ENCODE results near the gene XNDC1N. TPM values are rescaled to one million over a fixed set of nuclear protein-coding genes. Genes with fewer than 3 reads are reported as not detected.

XNDC1N gene
- total and polyA plus RNA-seq, 2 experiments from 2014 or later: 11.0 to 13.0 TPM

DNA sequence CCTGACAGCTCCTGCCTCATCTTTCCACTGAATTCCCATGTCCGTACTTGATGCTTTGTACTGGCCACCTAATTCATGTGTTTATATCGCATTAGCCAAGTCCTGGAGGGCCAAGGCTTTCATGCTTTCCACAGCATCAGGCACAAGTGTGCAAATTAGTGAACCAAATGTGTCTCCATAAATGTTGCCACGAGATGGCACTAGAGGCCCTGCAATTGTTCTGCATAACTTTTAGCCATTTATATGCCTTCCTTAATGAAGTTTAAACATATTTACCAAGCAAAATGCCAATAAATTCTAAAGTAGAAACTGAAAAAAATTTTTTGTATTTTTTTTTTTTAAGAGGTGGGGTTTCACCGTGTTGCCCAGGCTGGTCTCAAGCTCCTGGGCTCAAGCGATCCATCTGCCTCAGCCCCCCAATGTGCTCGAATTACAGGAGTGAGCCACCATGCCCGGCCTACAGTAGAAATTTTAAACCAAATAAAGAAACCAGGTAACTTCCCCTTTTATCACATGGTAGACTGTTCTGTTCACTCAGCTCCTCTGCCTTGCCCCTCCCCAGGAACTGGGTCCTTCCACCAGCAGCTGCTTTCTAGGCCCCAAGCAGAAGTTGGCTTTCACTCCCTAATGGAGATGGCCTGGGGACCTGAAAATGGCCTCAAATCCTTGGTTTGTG is 49.5 kb upstream of the XNDC1N start (continued):
- TF ChIP-seq, protein P1, sequence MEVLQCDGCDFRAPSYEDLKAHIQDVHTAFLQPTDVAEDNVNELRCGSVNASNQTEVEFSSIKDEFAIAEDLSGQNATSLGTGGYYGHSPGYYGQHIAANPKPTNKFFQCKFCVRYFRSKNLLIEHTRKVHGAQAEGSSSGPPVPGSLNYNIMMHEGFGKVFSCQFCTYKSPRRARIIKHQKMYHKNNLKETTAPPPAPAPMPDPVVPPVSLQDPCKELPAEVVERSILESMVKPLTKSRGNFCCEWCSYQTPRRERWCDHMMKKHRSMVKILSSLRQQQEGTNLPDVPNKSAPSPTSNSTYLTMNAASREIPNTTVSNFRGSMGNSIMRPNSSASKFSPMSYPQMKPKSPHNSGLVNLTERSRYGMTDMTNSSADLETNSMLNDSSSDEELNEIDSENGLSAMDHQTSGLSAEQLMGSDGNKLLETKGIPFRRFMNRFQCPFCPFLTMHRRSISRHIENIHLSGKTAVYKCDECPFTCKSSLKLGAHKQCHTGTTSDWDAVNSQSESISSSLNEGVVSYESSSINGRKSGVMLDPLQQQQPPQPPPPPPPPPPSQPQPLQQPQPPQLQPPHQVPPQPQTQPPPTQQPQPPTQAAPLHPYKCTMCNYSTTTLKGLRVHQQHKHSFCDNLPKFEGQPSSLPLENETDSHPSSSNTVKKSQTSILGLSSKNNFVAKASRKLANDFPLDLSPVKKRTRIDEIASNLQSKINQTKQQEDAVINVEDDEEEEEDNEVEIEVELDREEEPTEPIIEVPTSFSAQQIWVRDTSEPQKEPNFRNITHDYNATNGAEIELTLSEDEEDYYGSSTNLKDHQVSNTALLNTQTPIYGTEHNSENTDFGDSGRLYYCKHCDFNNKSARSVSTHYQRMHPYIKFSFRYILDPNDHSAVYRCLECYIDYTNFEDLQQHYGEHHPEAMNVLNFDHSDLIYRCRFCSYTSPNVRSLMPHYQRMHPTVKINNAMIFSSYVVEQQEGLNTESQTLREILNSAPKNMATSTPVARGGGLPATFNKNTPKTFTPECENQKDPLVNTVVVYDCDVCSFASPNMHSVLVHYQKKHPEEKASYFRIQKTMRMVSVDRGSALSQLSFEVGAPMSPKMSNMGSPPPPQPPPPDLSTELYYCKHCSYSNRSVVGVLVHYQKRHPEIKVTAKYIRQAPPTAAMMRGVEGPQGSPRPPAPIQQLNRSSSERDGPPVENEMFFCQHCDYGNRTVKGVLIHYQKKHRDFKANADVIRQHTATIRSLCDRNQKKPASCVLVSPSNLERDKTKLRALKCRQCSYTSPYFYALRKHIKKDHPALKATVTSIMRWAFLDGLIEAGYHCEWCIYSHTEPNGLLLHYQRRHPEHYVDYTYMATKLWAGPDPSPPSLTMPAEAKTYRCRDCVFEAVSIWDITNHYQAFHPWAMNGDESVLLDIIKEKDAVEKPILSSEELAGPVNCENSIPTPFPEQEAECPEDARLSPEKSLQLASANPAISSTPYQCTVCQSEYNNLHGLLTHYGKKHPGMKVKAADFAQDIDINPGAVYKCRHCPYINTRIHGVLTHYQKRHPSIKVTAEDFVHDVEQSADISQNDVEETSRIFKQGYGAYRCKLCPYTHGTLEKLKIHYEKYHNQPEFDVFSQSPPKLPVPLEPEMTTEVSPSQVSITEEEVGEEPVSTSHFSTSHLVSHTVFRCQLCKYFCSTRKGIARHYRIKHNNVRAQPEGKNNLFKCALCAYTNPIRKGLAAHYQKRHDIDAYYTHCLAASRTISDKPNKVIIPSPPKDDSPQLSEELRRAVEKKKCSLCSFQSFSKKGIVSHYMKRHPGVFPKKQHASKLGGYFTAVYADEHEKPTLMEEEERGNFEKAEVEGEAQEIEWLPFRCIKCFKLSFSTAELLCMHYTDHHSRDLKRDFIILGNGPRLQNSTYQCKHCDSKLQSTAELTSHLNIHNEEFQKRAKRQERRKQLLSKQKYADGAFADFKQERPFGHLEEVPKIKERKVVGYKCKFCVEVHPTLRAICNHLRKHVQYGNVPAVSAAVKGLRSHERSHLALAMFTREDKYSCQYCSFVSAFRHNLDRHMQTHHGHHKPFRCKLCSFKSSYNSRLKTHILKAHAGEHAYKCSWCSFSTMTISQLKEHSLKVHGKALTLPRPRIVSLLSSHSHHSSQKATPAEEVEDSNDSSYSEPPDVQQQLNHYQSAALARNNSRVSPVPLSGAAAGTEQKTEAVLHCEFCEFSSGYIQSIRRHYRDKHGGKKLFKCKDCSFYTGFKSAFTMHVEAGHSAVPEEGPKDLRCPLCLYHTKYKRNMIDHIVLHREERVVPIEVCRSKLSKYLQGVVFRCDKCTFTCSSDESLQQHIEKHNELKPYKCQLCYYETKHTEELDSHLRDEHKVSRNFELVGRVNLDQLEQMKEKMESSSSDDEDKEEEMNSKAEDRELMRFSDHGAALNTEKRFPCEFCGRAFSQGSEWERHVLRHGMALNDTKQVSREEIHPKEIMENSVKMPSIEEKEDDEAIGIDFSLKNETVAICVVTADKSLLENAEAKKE (CRISPR knock-in tag; IDR thresholded peaks at IDR 0.05): no peak

DNA sequence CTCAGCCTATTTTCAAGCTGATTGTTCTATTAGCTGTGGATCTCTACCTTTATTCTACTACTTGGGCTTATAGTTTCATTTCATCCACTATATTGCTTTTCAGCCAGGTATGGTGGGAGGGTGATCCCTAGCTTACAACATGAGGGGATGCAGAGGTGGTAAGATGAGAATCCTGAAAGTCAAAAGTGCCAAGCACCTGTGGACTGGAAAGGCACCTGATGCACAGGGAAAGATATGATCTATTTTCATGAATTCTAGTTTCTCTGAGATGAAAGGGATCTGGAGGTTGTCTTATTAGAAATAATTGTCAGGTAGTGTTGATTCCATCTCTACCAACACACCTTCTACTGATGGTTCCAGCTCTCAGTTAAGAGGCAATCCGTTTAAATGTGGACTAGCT is 48.7 kb upstream of the XNDC1N start:
- peaks cover 2% of the 10 kb centered on the region for H3K27me3 Mint-ChIP-seq (ENCODE audit: insufficient read depth, low read depth, poor library complexity)
- Histone ChIP-seq H3K4me1 (ENCODE audit: insufficient read depth) (no peaks in the 10 kb centered on the region), H3K4me3 (no peak overlapping the region), H4K20me1 (replicated peaks; ENCODE audit: insufficient read depth) (peaks cover 18% of the 10 kb centered on the region), H3K27me3 (ENCODE audit: insufficient read depth) (no peaks in the 10 kb centered on the region), H3K9me2 (ENCODE audit: insufficient read depth) (no peaks in the 10 kb centered on the region), H3K79me2 (replicated peaks; ENCODE audit: insufficient read depth) (peaks cover 15% of the 10 kb centered on the region), H2AFZ (no peak overlapping the region), H3K36me3 (ENCODE audit: insufficient read depth) (no peaks in the 10 kb centered on the region; the same call in 1 of the 2 replicates), H3K27ac (ENCODE audit: low read depth) (no peak overlapping the region), H3F3A (replicated peaks; ENCODE audit: low read depth) (no peaks in the 10 kb centered on the region), H3K4me2 (no peak overlapping the region)
- peaks cover 19% of the 10 kb centered on the region for H3K36me3 Mint-ChIP-seq (ENCODE audit: low read depth)
- no peak overlapping the region for H3K4me3 Mint-ChIP-seq
- DNase-seq (ENCODE audit: low spot score) (no peak), ATAC-seq (no peak)
- H3K4me1 Mint-ChIP-seq: no peaks in the 10 kb centered on the region; the same call in 2 of the 3 replicates
- H3K9me3 Mint-ChIP-seq: no peaks in the 10 kb centered on the region
- H3K27ac Mint-ChIP-seq: no peak overlapping the region
- TF ChIP-seq ZNF114 (CRISPR knock-in tag; IDR thresholded peaks at IDR 0.05) (no peak), ZNF331 (CRISPR knock-in tag; IDR thresholded peaks at IDR 0.05; ENCODE audit: low read depth) (no peak), CREB1 (CRISPR knock-in tag; IDR thresholded peaks at IDR 0.05; ENCODE audit: low read depth) (no peak), EZH2phosphoT487 (IDR thresholded peaks at IDR 0.05; ENCODE audit: unreplicated experiment) (no peak), EZH2 (IDR thresholded peaks at IDR 0.05; ENCODE audit: low read depth, unreplicated experiment) (no peak), STAT1 (IDR thresholded peaks at IDR 0.05; ENCODE audit: unreplicated experiment) (no peak), POLR2AphosphoS5 (IDR thresholded peaks at IDR 0.05; ENCODE audit: low read depth) (no peak), NANOG (IDR thresholded peaks at IDR 0.05; ENCODE audit: borderline replicate concordance) (no peak)
- TF ChIP-seq, protein P2, sequence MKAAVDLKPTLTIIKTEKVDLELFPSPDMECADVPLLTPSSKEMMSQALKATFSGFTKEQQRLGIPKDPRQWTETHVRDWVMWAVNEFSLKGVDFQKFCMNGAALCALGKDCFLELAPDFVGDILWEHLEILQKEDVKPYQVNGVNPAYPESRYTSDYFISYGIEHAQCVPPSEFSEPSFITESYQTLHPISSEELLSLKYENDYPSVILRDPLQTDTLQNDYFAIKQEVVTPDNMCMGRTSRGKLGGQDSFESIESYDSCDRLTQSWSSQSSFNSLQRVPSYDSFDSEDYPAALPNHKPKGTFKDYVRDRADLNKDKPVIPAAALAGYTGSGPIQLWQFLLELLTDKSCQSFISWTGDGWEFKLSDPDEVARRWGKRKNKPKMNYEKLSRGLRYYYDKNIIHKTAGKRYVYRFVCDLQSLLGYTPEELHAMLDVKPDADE (IDR thresholded peaks at IDR 0.05): no peak
- TF ChIP-seq, protein P3, sequence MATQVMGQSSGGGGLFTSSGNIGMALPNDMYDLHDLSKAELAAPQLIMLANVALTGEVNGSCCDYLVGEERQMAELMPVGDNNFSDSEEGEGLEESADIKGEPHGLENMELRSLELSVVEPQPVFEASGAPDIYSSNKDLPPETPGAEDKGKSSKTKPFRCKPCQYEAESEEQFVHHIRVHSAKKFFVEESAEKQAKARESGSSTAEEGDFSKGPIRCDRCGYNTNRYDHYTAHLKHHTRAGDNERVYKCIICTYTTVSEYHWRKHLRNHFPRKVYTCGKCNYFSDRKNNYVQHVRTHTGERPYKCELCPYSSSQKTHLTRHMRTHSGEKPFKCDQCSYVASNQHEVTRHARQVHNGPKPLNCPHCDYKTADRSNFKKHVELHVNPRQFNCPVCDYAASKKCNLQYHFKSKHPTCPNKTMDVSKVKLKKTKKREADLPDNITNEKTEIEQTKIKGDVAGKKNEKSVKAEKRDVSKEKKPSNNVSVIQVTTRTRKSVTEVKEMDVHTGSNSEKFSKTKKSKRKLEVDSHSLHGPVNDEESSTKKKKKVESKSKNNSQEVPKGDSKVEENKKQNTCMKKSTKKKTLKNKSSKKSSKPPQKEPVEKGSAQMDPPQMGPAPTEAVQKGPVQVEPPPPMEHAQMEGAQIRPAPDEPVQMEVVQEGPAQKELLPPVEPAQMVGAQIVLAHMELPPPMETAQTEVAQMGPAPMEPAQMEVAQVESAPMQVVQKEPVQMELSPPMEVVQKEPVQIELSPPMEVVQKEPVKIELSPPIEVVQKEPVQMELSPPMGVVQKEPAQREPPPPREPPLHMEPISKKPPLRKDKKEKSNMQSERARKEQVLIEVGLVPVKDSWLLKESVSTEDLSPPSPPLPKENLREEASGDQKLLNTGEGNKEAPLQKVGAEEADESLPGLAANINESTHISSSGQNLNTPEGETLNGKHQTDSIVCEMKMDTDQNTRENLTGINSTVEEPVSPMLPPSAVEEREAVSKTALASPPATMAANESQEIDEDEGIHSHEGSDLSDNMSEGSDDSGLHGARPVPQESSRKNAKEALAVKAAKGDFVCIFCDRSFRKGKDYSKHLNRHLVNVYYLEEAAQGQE (IDR thresholded peaks at IDR 0.05; ENCODE audit: unreplicated experiment): no peak
- TF ChIP-seq, protein P4, sequence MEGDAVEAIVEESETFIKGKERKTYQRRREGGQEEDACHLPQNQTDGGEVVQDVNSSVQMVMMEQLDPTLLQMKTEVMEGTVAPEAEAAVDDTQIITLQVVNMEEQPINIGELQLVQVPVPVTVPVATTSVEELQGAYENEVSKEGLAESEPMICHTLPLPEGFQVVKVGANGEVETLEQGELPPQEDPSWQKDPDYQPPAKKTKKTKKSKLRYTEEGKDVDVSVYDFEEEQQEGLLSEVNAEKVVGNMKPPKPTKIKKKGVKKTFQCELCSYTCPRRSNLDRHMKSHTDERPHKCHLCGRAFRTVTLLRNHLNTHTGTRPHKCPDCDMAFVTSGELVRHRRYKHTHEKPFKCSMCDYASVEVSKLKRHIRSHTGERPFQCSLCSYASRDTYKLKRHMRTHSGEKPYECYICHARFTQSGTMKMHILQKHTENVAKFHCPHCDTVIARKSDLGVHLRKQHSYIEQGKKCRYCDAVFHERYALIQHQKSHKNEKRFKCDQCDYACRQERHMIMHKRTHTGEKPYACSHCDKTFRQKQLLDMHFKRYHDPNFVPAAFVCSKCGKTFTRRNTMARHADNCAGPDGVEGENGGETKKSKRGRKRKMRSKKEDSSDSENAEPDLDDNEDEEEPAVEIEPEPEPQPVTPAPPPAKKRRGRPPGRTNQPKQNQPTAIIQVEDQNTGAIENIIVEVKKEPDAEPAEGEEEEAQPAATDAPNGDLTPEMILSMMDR (conservative IDR thresholded peaks at IDR 0.05; ENCODE audit: low read depth in 2 of 2): no peak

Measured in GM23338 (cell line).